WERI-Rb-1 (cell line): ENCODE results near the gene UGT3A1.

Experiments
- DNase-seq: peaks from one replicate; pipeline ENCODE4 v3.0.0-alpha.2; 2020
- H3K27ac ChIP-seq: fragments of 250-450 bp; sonication (Bioruptor Pico); 2 replicates; pipeline ENCODE4 v1.5.1; 2020; ENCODE audit warnings: mild to moderate bottlenecking, moderate library complexity
- H3K27me3 ChIP-seq: fragments of 250-450 bp; sonication (Bioruptor Pico); 2 replicates; pipeline ENCODE4 v1.5.1; 2021; ENCODE audit warnings: mild to moderate bottlenecking, low read depth, moderate library complexity; ENCODE audit not compliant: insufficient read depth, severe bottlenecking
- H3K36me3 ChIP-seq: fragments of 250-450 bp; sonication (Bioruptor Pico); 2 replicates; pipeline ENCODE4 v1.5.1; 2020; ENCODE audit warnings: mild to moderate bottlenecking, moderate library complexity
- H3K4me3 ChIP-seq: 2 replicates; pipeline ENCODE4 v1.5.1; 2011; ENCODE audit warnings: low read depth, mild to moderate bottlenecking, control low read depth, low read length
- H3K9me3 ChIP-seq: fragments of 250-450 bp; sonication (Bioruptor Pico); 2 replicates; pipeline ENCODE4 v1.5.1; 2021; ENCODE audit warnings: mild to moderate bottlenecking, moderate library complexity; ENCODE audit not compliant: severe bottlenecking
- CTCF ChIP-seq: IDR thresholded peaks from 2 replicates; pipeline ENCODE4 v1.5.1; 2011; ENCODE audit warnings: low read depth, mild to moderate bottlenecking, control low read depth, inconsistent platforms, low read length

Gene UGT3A1

GRCh38 chr5:35926389-35927051, 64.7 kb downstream of the UGT3A1 start:
- no peak overlapping the region for H3K4me3 ChIP-seq
- DNase-seq: peak; percentile 42
- H3K27ac ChIP-seq: no peak overlapping the region
- peak; percentile 83 for TF ChIP-seq CTCF
- peaks cover 94% of the 10 kb centered on the region for H3K27me3 ChIP-seq
- H3K36me3 ChIP-seq: no peaks in the 10 kb centered on the region
- H3K9me3 ChIP-seq: no peaks in the 10 kb centered on the region

GRCh38 chr5:35924950-35925722, 66.1 kb downstream of the UGT3A1 start:
- peak; percentile 61 for DNase-seq

GRCh38 chr5:35924122-35924949, 66.9 kb downstream of the UGT3A1 start:
- Histone ChIP-seq H3K36me3 (no peaks in the 10 kb centered on the region), H3K27ac (no peak overlapping the region), H3K4me3 (no peak overlapping the region), H3K27me3 (peaks cover 96% of the 10 kb centered on the region), H3K9me3 (no peaks in the 10 kb centered on the region)
- TF ChIP-seq CTCF: no peak
- DNase-seq: no peak

More at GRCh38 chr5:35924950-35925722, 66.1 kb downstream of the UGT3A1 start:
- peaks cover 95% of the 10 kb centered on the region for H3K27me3 ChIP-seq
- H3K4me3 ChIP-seq: no peak overlapping the region
- H3K9me3 ChIP-seq: no peaks in the 10 kb centered on the region
- H3K27ac ChIP-seq: no peak overlapping the region
- no peaks in the 10 kb centered on the region for H3K36me3 ChIP-seq
- peak; percentile 90 for TF ChIP-seq CTCF

- H3K36me3 ChIP-seq: no peaks in the 10 kb centered on the region
- DNase-seq: no peak
- no peak for TF ChIP-seq CTCF
- H3K27ac ChIP-seq: no peak overlapping the region
- H3K27me3 ChIP-seq: peaks cover 84% of the 10 kb centered on the region
- no peak overlapping the region for H3K4me3 ChIP-seq
- H3K9me3 ChIP-seq: no peaks in the 10 kb centered on the region
These were observed 68.7 kb downstream of the UGT3A1 start for GRCh38 chr5:35922468-35922867.

- Histone ChIP-seq H3K27ac (no peak overlapping the region), H3K27me3 (peaks cover 79% of the 10 kb centered on the region), H3K36me3 (no peaks in the 10 kb centered on the region), H3K4me3 (no peak overlapping the region), H3K9me3 (no peaks in the 10 kb centered on the region)
- DNase-seq: no peak
- TF ChIP-seq CTCF: no peak
These were observed 69.3 kb downstream of the UGT3A1 start for GRCh38 chr5:35921930-35922329.
